Neuronal stem cell (in vitro differentiated cells): ENCODE measurements around the gene LY9.

Source experiments
- DNase-seq: peaks from one replicate; pipeline ENCODE4 v3.0.0-alpha.2; 2013; ENCODE audit warnings: low spot score
- H2AFZ ChIP-seq: one replicate; pipeline ENCODE4 v1.6.1; 2013; ENCODE audit warnings: mild to moderate bottlenecking, low read length, inconsistent platforms
- H2AK5ac ChIP-seq: 2 replicates; pipeline ENCODE4 v1.6.1; 2013; ENCODE audit warnings: low read depth, mild to moderate bottlenecking, inconsistent platforms, low read length, moderate library complexity, mixed read lengths
- H2BK120ac ChIP-seq: 2 replicates; pipeline ENCODE4 v1.6.1; 2013; ENCODE audit warnings: low read depth, mild to moderate bottlenecking, inconsistent platforms, low read length, moderate library complexity, mixed read lengths
- H2BK12ac ChIP-seq: one replicate; pipeline ENCODE4 v1.6.1; 2013; ENCODE audit warnings: low read length, inconsistent platforms
- H2BK15ac ChIP-seq: 2 replicates; pipeline ENCODE4 v1.6.1; 2013; ENCODE audit warnings: mild to moderate bottlenecking, low read length, inconsistent platforms, mixed read lengths
- H2BK5ac ChIP-seq: one replicate; pipeline ENCODE4 v1.6.1; 2013; ENCODE audit warnings: inconsistent platforms, mild to moderate bottlenecking, low read length, moderate library complexity
- H3K14ac ChIP-seq: one replicate; pipeline ENCODE4 v1.6.1; 2013; ENCODE audit warnings: low read length, inconsistent platforms
- H3K18ac ChIP-seq: 2 replicates; pipeline ENCODE4 v1.6.1; 2013; ENCODE audit warnings: low read length, inconsistent platforms
- H3K23ac ChIP-seq: 2 replicates; pipeline ENCODE4 v1.6.1; 2013; ENCODE audit warnings: low read depth, mild to moderate bottlenecking, mixed read lengths, low read length, inconsistent platforms; ENCODE audit not compliant: poor library complexity
- H3K27ac ChIP-seq: replicated peaks from 3 replicates; pipeline ENCODE4 v1.5.1; 2013; ENCODE audit warnings: low read length, inconsistent platforms
- H3K27me3 ChIP-seq, 3 experiments: 2 replicates each; pipeline ENCODE4 v1.6.1; 2013; ENCODE audit warnings: low read length in 3 of 3, mild to moderate bottlenecking in 2 of 3, inconsistent platforms in 1 of 3, low read depth in 1 of 3, mixed read lengths in 1 of 3, moderate library complexity in 1 of 3; ENCODE audit not compliant: control insufficient read depth in 3 of 3, insufficient read depth in 3 of 3
- H3K36me3 ChIP-seq, 2 donors: replicated peaks in 1 of 2; 2 replicates each; pipeline ENCODE4 v1.6.1; 2013; ENCODE audit warnings: low read length in 2 of 2; ENCODE audit not compliant: control insufficient read depth in 2 of 2, insufficient read depth in 2 of 2
- H3K4ac ChIP-seq: 2 replicates; pipeline ENCODE4 v1.6.1; 2013; ENCODE audit warnings: inconsistent platforms, mild to moderate bottlenecking, low read length, moderate library complexity
- H3K4me1 ChIP-seq, 2 donors: 1 replicate in 1 of 2; 2 replicates in 1 of 2; pipeline ENCODE4 v1.6.1; 2013; ENCODE audit warnings: low read length in 2 of 2, low read depth in 1 of 2; ENCODE audit not compliant: control insufficient read depth in 2 of 2, insufficient read depth in 1 of 2
- H3K4me2 ChIP-seq: one replicate; pipeline ENCODE4 v1.6.1; 2013; ENCODE audit warnings: mild to moderate bottlenecking, low read length, inconsistent platforms; ENCODE audit not compliant: insufficient read depth, poor library complexity, severe bottlenecking
- H3K4me3 ChIP-seq, 2 donors: 2 replicates each; pipeline ENCODE4 v1.5.1; 2013; ENCODE audit warnings: low read length in 2 of 2, mild to moderate bottlenecking in 2 of 2, inconsistent platforms in 1 of 2, moderate library complexity in 1 of 2
- H3K79me1 ChIP-seq: one replicate; pipeline ENCODE4 v1.6.1; 2013; ENCODE audit warnings: low read depth, mild to moderate bottlenecking, inconsistent platforms, low read length, moderate library complexity
- H3K9ac ChIP-seq: one replicate; pipeline ENCODE4 v1.6.1; 2013; ENCODE audit warnings: mild to moderate bottlenecking, low read depth, low read length, inconsistent platforms; ENCODE audit not compliant: poor library complexity
- H3K9me3 ChIP-seq, 2 donors: replicated peaks in 1 of 2; 2 replicates each; pipeline versions ENCODE3 to v1.6.1; 2013; ENCODE audit warnings: low read length in 2 of 2, mild to moderate bottlenecking in 2 of 2, inconsistent platforms in 1 of 2, low read depth in 1 of 2, mixed read lengths in 1 of 2, moderate library complexity in 1 of 2; ENCODE audit not compliant: control insufficient read depth in 2 of 2, insufficient read depth in 1 of 2
- H4K8ac ChIP-seq: one replicate; pipeline ENCODE4 v1.6.1; 2013; ENCODE audit warnings: low read depth, mild to moderate bottlenecking, inconsistent platforms, low read length, moderate library complexity
- H4K91ac ChIP-seq: one replicate; pipeline ENCODE4 v1.6.1; 2013; ENCODE audit warnings: low read length, low read depth, mild to moderate bottlenecking, inconsistent platforms; ENCODE audit not compliant: poor library complexity
- WGBS, 2 donors: extraction: QIAGEN DNeasy Blood & Tissue Kit; methylation state at CpG; one replicate each; pipeline ENCODE4 v1.1.7; 2013; ENCODE audit warnings: missing lambda C conversion rate in 2 of 2, mixed read lengths in 1 of 2; ENCODE audit not compliant: insufficient read length in 2 of 2, insufficient replicate concordance in 1 of 2; ENCODE audit errors: extremely low coverage in 2 of 2; 5-methylcytosine and 5-hydroxymethylcytosine counted together

LY9 gene

DNA sequence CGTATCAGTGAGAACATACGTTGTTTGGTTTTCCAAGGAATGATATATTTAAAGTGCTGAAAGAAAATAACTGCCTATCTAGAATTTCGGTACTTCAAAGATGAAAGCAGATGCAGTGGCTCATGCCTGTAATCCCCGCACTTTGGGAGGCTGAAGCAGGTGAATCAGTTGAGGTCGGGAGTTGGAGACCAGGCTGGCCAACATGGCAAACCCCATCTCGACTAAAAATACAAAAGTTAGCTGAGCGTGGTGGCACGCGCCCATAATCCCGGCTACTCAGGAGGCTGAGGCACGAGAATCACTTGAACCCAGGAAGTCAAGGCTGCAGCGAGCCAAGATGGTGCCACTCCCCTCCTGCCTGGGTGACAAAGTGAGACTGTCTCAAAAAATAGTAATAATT, 50.3 kb downstream of the LY9 start:
- H3K9me3 ChIP-seq = peaks cover 0 to 2% of the 10 kb centered on the region in 2 donors
- no peak overlapping the region for H2BK5ac ChIP-seq
- H3K27me3 ChIP-seq = peaks cover 0 to 4% (median 0%) of the 10 kb centered on the region in 3 experiments
- no peak for DNase-seq
- no peak overlapping the region for H2AK5ac ChIP-seq
- H3K4me2 ChIP-seq = no peak overlapping the region
- H3K9ac ChIP-seq = no peak overlapping the region
- H2BK12ac ChIP-seq = no peak overlapping the region
- no peak overlapping the region for H3K4ac ChIP-seq
- H2AFZ ChIP-seq = no peak overlapping the region
- H3K23ac ChIP-seq = no peak overlapping the region
- peaks cover 3% of the 10 kb centered on the region for H3K79me1 ChIP-seq
- no peak overlapping the region for H4K8ac ChIP-seq
- no peak overlapping the region for H2BK120ac ChIP-seq
- H2BK15ac ChIP-seq = no peak overlapping the region
- H3K18ac ChIP-seq = no peak overlapping the region
- no peak overlapping the region for H3K4me3 ChIP-seq
- H3K27ac ChIP-seq = no peak overlapping the region
- no peaks in the 10 kb centered on the region for H3K4me1 ChIP-seq
- no peak overlapping the region for H3K14ac ChIP-seq
- H4K91ac ChIP-seq = no peak overlapping the region
- H3K36me3 ChIP-seq = no peaks in the 10 kb centered on the region
- no CpG with 5 or more reads among the region's 12 CpGs for WGBS, 2 donors

DNA sequence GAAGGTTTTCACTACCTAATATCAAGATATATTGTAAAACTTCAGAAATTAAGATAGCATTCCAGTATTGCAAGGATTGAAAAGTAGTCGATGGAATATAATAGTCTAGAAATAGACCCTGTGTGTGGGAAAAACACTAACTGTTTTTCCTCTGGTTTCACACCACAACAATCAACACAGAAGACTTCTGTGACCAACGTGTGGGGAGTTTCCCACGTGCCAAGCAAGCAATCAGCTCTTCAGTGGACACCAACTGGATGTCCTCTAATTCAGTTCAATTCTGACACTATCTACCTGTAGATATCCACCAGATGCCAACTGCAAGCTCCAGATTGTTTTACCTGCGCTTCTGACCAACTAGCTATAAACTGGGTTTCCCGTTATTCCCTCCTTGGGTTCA, 54.6 kb downstream of the LY9 start:
- Histone ChIP-seq H2BK5ac (no peak overlapping the region), H3K14ac (no peak overlapping the region), H3K4me3 (no peak overlapping the region), H3K79me1 (no peaks in the 10 kb centered on the region), H3K4ac (no peak overlapping the region), H3K9ac (no peak overlapping the region), H3K18ac (no peak overlapping the region), H4K8ac (no peak overlapping the region), H2AFZ (no peak overlapping the region), H2BK15ac (no peak overlapping the region), H4K91ac (no peak overlapping the region), H2AK5ac (no peak overlapping the region), H3K9me3 (no peaks in the 10 kb centered on the region), H3K4me2 (no peak overlapping the region), H2BK120ac (no peak overlapping the region), H3K27me3 (peaks cover 0 to 2% (median 0%) of the 10 kb centered on the region in 3 experiments), H3K36me3 (no peaks in the 10 kb centered on the region), H3K27ac (no peak overlapping the region), H3K4me1 (no peaks in the 10 kb centered on the region), H3K23ac (no peak overlapping the region), H2BK12ac (no peak overlapping the region)
- DNase-seq = no peak
- WGBS, 2 donors = no CpG with 5 or more reads among the region's 5 CpGs

DNA sequence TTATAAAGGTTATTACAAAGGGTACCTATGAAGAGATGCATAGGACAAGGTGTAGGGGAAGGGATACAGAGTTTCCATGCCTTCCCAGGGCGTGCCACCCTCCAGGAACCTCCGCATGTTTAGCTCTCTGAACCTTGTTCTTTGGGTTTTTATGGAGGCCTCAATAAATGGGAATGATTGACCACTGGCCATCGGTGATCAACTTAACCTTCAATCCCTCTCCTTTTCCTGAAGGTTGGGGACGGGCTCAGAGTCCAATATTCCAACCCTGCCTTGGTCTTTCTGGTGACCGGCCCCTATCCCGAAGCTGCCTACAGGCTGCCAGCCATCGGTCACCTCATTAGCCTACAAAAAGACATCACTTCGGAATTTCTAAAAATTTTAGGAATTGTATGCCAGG, 55.0 kb downstream of the LY9 start:
- H3K27ac ChIP-seq = no peak overlapping the region
- no peaks in the 10 kb centered on the region for H3K36me3 ChIP-seq
- DNase-seq = no peak
- H3K9me3 ChIP-seq = no peaks in the 10 kb centered on the region
- H3K27me3 ChIP-seq = peaks cover 0 to 2% (median 0%) of the 10 kb centered on the region in 3 experiments
- no peak overlapping the region for H3K23ac ChIP-seq
- no peak overlapping the region for H3K9ac ChIP-seq
- no peak overlapping the region for H3K4me2 ChIP-seq
- no peak overlapping the region for H3K4me3 ChIP-seq
- no peaks in the 10 kb centered on the region for H3K4me1 ChIP-seq
- no peak overlapping the region for H2BK15ac ChIP-seq
- no CpG with 5 or more reads among the region's 8 CpGs for WGBS, 2 donors
- no peak overlapping the region for H3K18ac ChIP-seq
- no peak overlapping the region for H3K14ac ChIP-seq
- no peak overlapping the region for H2BK12ac ChIP-seq
- no peaks in the 10 kb centered on the region for H3K79me1 ChIP-seq
- H4K8ac ChIP-seq = no peak overlapping the region
- no peak overlapping the region for H3K4ac ChIP-seq
- no peak overlapping the region for H2BK120ac ChIP-seq
- no peak overlapping the region for H2BK5ac ChIP-seq
- no peak overlapping the region for H2AK5ac ChIP-seq
- H2AFZ ChIP-seq = no peak overlapping the region
- H4K91ac ChIP-seq = no peak overlapping the region

DNA sequence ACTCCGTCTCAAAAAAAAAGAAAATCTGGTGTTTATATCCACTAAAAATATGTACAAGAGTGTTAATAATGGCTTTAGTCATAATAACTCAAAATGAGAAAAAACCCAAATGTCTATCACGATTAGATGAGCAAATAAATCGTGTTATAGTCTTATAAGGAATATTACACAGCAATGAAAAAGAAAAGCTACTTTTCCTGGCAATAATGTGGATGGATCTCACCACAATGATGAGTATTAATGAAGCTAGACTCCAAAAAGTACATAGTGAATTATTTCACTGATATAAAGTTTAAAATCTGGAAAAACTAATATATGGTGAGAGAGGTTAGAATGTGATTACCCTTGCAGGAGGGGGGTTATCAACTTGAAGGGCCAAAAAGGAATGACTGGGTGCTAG, 57.0 kb downstream of the LY9 start:
- Histone ChIP-seq H2BK5ac (no peak overlapping the region), H3K4me2 (no peak overlapping the region), H3K27ac (no peak overlapping the region), H3K36me3 (no peaks in the 10 kb centered on the region), H2AFZ (no peak overlapping the region), H3K4me3 (no peak overlapping the region), H2BK12ac (no peak overlapping the region), H2AK5ac (no peak overlapping the region), H3K23ac (no peak overlapping the region), H3K79me1 (no peaks in the 10 kb centered on the region), H3K14ac (no peak overlapping the region), H4K91ac (no peak overlapping the region), H3K9me3 (no peaks in the 10 kb centered on the region), H3K9ac (no peak overlapping the region), H3K4ac (no peak overlapping the region), H3K18ac (no peak overlapping the region), H4K8ac (no peak overlapping the region), H3K27me3 (peaks cover 0 to 2% (median 0%) of the 10 kb centered on the region in 3 experiments), H2BK120ac (no peak overlapping the region), H3K4me1 (no peaks in the 10 kb centered on the region), H2BK15ac (no peak overlapping the region)
- WGBS, 2 donors = no CpG with 5 or more reads among the region's 3 CpGs
- DNase-seq = no peak
